HepG2 (cell line): ENCODE data around the gene NSF.

Experiments
- MYC ChIP-seq: sonication (generic); formaldehyde crosslinking; IDR thresholded peaks from 2 replicates; pipeline ENCODE4 v1.9.0; 2021; ENCODE audit warnings: missing genetic modification reagents, borderline replicate concordance
- ZFX ChIP-seq: sonication (generic); formaldehyde crosslinking; IDR thresholded peaks from 2 replicates; pipeline ENCODE4 v1.4.0; 2020; ENCODE audit warnings: mild to moderate bottlenecking, low read depth, missing genetic modification reagents, moderate library complexity
- ZMAT5 ChIP-seq: sonication (generic); formaldehyde crosslinking; IDR thresholded peaks from 2 replicates; pipeline ENCODE4 v1.5.0; 2020; ENCODE audit warnings: mild to moderate bottlenecking, low read depth, missing genetic modification reagents, borderline replicate concordance

DNA sequence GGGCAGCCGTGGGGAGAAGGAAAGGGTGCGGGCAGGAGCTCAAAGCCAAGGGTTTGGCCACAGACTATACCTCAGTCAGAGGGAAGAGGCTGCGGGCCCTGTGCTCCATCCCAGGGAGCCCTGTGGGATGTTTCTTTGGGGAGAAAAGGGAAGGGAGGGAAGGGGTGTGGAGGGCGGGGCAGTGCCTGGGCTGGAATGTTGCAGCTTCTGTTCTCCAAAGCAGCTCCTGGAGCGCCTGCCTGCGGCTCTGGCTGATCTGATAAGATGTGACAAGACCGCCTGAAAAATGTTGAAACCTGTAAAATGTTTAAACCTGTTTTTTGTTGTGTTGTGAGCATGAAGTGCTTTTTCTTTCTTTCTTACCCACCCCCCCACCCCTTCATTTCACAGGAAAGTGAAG is 195.2 kb downstream of the NSF start:
- TF ChIP-seq MYC (CRISPR knock-in tag) (no peak), ZMAT5 (CRISPR knock-in tag) (no peak), ZFX (CRISPR knock-in tag) (no peak)
